Fibroblast of mammary gland (primary cell): ENCODE results near the gene TWF2.
A peak's percentile ranks its signal among the peaks of the same experiment; 100 is the strongest.

Experiments
- DNase-seq: peaks from one replicate; pipeline ENCODE4 v3.0.0-alpha.2; 2010; ENCODE audit warnings: low read depth
- H3K4me3 ChIP-seq: 2 replicates; pipeline ENCODE4 v1.5.1; 2011; ENCODE audit warnings: low read depth, mild to moderate bottlenecking, low read length, moderate library complexity; ENCODE audit not compliant: control insufficient read depth
- TF ChIP-seq, protein P1 (sequence below): conservative IDR thresholded peaks from 2 replicates; pipeline ENCODE4 v1.5.1; 2011; ENCODE audit warnings: low read depth, low read length, inconsistent platforms; ENCODE audit not compliant: control insufficient read depth, insufficient read depth

The TWF2 gene

GRCh38 chr3:52218937-52219650 lies 19.9 kb downstream of the TWF2 start:
- DNase-seq = no peak
- TF ChIP-seq, protein P1, sequence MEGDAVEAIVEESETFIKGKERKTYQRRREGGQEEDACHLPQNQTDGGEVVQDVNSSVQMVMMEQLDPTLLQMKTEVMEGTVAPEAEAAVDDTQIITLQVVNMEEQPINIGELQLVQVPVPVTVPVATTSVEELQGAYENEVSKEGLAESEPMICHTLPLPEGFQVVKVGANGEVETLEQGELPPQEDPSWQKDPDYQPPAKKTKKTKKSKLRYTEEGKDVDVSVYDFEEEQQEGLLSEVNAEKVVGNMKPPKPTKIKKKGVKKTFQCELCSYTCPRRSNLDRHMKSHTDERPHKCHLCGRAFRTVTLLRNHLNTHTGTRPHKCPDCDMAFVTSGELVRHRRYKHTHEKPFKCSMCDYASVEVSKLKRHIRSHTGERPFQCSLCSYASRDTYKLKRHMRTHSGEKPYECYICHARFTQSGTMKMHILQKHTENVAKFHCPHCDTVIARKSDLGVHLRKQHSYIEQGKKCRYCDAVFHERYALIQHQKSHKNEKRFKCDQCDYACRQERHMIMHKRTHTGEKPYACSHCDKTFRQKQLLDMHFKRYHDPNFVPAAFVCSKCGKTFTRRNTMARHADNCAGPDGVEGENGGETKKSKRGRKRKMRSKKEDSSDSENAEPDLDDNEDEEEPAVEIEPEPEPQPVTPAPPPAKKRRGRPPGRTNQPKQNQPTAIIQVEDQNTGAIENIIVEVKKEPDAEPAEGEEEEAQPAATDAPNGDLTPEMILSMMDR = no peak
- no peak overlapping the region for H3K4me3 ChIP-seq

DNA sequence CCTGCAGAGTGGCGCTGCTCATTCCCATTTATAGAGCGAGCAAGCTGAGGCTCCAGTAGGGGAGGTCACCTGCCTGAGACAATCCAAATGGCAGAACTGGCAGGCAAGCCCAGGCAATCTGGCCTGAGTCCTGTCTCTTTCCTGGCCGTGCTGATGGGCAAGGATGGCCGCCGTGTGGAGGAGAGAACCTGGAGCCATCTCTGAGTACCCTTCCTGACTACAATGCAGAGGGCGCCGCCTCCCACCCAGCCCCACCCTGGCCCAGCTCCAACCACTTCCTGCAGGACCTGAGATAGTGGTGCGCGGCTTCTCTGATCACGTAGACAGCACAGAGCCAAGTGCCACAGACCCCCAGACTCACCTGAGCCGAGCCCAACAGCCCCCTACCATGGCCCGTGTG lies 20.5 kb downstream of the TWF2 start:
- no peak for DNase-seq
- H3K4me3 ChIP-seq = no peak overlapping the region
- TF ChIP-seq, protein P1 = no peak

DNA sequence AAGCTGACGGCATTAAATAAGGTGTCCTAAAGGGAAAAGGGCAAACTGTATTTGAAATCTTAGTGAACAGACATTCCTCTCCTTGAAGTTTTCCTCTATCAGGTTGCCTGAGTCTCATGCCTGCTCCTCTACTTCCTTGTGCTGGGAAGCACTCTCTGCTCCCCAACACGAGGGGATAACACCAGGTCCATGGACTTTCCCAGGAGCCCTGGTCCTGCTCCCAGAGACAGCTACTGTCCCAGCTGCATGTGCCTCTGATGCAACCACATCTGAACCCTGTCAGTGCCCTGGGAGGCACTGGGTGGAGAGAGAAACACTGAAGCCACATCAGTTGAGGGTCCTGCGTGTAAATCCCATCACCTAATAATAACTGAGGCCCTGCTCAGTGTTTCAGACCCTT lies 20.9 kb downstream of the TWF2 start:
- TF ChIP-seq, protein P1 = no peak
- no peak for DNase-seq
- H3K4me3 ChIP-seq = no peak overlapping the region

DNA sequence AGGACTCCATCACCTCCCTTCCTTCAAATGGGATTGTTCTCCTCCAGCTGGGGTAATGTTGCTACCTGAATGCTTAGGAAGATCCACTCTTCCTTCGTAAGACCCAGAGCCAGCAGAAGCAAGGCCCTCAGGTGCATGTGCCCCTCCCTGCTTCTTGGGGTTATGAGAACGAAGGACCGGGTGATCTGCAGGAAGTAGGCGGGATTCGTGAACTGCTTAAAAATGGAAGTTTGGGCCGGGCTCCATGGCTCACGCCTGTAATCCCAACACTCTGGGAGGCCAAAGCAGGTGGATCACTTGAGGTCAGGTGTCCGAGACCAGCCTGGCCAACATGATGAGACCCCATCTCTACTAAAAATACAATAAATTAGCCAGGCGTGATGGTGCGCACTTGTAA lies 21.6 kb downstream of the TWF2 start:
- DNase-seq = no peak
- H3K4me3 ChIP-seq = no peak overlapping the region
- TF ChIP-seq, protein P1 = no peak

DNA sequence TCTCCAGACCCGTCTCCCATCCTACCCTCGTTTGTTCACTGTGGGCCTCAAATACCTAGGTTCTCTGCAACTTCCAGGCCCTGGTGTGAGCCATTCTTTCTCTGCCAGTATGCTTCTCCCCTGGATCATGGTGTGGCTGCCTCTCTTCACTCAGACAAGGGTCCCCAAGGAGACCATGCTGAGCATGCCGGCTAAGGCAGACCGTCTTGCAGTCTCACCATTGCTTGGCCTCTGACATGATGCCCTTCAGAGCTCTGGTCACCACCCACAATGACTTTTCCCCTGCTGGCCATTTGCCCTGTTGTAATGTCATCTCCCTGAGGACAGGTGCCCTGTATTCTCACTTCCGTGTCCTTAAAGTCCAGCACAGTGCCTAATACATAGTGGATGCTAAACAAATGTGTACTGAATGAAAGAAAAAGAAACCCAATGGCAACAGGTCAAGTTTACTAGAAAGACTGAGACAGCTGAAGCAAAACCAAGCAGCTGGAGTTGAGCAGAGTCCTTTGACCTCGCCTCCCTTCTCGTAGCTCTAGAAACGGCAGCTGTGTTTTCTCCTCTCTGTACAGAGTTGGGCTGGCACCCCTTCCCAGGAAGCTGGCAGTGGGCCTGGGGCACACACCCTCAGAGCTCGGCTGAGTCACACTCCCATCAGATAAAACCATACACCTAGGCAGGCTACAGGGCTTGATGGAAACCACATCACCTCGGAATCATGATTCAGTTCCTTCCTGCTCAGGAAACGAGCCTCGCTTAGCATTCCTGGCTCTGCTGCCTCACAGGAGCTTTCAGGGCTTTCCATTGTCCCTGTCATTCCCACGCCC lies 22.2 kb downstream of the TWF2 start:
- no peak overlapping the region for H3K4me3 ChIP-seq
- TF ChIP-seq, protein P1 = no peak
- DNase-seq = peak; percentile 62

GRCh38 chr3:52215351-52215750 lies 23.6 kb downstream of the TWF2 start:
- TF ChIP-seq, protein P1 = no peak
- no peak for DNase-seq

DNA sequence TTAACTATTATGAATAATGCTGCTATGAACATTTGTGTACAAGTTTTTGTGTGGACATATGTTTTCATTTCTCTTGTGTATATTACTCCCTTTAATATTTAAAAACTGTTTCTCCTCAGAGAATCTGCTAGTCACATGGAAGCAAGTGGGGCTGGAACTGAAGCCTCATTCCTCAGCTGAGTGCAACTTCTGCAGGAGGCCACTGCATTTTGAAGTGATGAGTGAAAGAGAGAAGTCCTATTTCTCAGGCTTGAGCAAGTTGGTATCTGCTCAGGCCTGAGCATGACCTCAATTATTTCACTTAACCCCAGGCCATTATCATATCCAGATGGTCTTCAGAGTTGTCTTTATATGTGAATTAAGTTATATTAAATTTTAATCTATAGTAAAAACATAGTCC lies 25.1 kb downstream of the TWF2 start:
- no peak overlapping the region for H3K4me3 ChIP-seq
- no peak for DNase-seq
- TF ChIP-seq, protein P1 = no peak

More at GRCh38 chr3:52215351-52215750, 23.6 kb downstream of the TWF2 start:
- no peak overlapping the region for H3K4me3 ChIP-seq
